COLO829 (cell line): Measurements from ENCODE around the gene OR7G3.

ENCODE experiments used
- DNase-seq: peaks from one replicate; pipeline ENCODE4 v3.0.0; 2012; ENCODE audit warnings: low spot score

Gene OR7G3

DNA sequence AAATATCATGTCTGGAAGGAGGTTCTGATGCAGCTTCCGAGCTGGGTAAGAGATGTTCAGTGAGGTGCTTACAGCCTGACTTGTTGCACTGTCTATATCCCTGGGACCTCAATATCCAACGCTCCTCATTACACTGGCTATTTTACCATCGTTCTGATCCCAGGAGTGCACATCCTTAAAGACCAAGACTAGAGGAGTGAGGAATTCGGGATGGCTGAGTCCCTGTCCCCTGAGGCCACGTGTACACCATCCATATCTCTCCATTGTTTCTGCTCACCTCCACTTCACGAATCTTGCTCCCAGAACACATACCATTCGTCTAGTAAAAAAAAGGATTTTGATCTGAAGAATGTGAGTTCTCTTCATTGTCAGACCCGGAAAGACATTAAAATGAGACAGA lies 19.4 kb downstream of the OR7G3 start, which contains the start of gene OR7G2:
Gene OR7G2 (minus strand): TSS at position 101 of the 400 bp plus-strand sequence. CDS start 4,232 bp downstream, outside the sequence.
- no peak for DNase-seq

DNA sequence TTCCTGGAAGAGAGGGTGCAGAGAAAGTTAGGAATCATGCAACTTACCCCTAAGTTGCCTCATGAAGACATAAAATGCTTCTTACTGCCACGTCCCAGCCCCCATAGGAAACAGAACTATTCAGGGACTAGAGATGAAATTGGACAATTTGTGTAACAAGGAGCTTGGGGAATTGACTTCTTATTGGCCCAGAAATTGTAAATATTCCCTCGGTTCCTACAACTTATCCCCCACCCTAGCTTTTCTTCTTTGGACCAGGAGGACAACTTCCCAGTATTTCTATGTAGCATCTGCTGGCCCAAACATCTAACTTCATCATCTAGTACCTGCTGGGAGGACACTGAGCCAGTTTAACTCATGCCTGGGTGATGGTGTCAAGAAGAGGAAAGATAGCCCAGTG lies 40.0 kb downstream of the OR7G3 start, which contains the start of gene OR1M1:
Gene OR1M1 (plus strand): TSS at position 301 of the 400 bp plus-strand sequence. CDS start 6,184 bp downstream, outside the sequence.
- no peak for DNase-seq

DNA sequence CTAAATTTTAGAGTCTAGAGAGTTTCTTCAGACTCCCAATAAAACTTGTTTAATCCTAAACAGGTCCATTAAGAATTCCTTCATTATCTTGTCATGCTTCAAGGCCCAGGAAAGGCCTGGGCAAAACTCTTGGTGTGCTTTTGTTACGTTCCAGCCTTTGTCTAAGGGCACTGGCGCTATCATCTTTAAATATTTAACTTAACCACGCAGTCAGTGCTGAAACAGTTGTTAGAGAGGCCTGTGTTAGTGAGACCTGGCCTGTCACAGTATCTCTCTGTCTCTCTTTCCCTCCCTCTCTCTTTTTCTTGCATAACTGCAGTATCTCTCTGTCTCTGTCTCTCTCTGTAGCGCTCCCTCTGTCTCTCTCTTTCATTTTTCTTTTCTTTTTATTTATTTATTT lies 48.1 kb downstream of the OR7G3 start:
- no peak for DNase-seq

DNA sequence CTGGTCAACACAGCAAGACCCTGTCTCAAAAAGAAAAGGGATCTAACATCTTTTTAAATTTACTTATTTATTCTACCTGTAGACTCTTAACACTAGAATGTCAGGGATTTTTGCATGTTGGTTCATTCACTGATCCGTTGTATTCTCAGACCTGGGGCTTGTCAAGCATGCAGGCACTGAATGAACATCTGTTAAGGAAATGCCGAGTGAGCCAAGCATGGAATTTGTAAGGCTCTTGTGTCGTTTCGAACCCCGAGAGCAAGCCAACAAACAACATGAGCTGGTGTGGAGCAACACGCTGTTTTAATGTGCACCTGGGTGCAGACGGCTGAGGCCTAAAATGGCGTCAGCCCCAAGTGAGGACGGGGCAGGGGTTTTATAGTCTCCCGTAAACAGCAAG lies 49.8 kb downstream of the OR7G3 start:
- DNase-seq = no peak
